Esophagus (tissue), 2 donors: ENCODE measurements around the gene BCDIN3D. TPM values are rescaled to one million over a fixed set of nuclear protein-coding genes. Genes with fewer than 3 reads are reported as not detected.

Experiments used
- H3K27ac ChIP-seq, 2 donors: one replicate each; pipeline ENCODE4 v1.5.1; 2013; ENCODE audit warnings: low read depth in 2 of 2, mild to moderate bottlenecking in 2 of 2, inconsistent platforms in 1 of 2, low read length in 1 of 2, moderate library complexity in 1 of 2
- H3K27me3 ChIP-seq, 2 donors: one replicate each; pipeline ENCODE4 v1.6.1; 2013; ENCODE audit warnings: low read length in 2 of 2, control low read depth in 1 of 2, mild to moderate bottlenecking in 1 of 2; ENCODE audit not compliant: insufficient read depth in 2 of 2, control insufficient read depth in 1 of 2
- H3K36me3 ChIP-seq, 2 donors: one replicate each; pipeline ENCODE4 v1.6.1; 2013; ENCODE audit warnings: low read length in 1 of 2; ENCODE audit not compliant: control insufficient read depth in 2 of 2, insufficient read depth in 2 of 2
- H3K4me1 ChIP-seq, 2 donors: one replicate each; pipeline ENCODE4 v1.6.1; 2013; ENCODE audit warnings: low read length in 1 of 2; ENCODE audit not compliant: control insufficient read depth in 2 of 2, insufficient read depth in 2 of 2
- H3K4me3 ChIP-seq, 2 donors: one replicate each; pipeline ENCODE4 v1.5.1; 2013; ENCODE audit warnings: low read length in 2 of 2, mild to moderate bottlenecking in 2 of 2, low read depth in 1 of 2, moderate library complexity in 1 of 2
- H3K9me3 ChIP-seq, 2 donors: one replicate each; pipeline ENCODE4 v1.6.1; 2013; ENCODE audit warnings: mild to moderate bottlenecking in 2 of 2, low read depth in 1 of 2, low read length in 1 of 2, moderate library complexity in 1 of 2; ENCODE audit not compliant: control insufficient read depth in 2 of 2, insufficient read depth in 1 of 2
- WGBS, 2 donors: extraction: QIAGEN DNeasy Blood & Tissue Kit; methylation state at CpG; one replicate each; pipeline ENCODE4 v1.1.7; 2013; 5-methylcytosine and 5-hydroxymethylcytosine counted together
- polyA plus RNA-seq, 2 donors: library from polyadenylated mRNA; stranded (reverse); fragments of 200-250 nt; gene quantifications; one replicate each; pipeline ENCODE4 v1.2.3, GENCODE V29; 2013
- donor health status: healthy with polysubstance abuse.
- donor health status: Bipolar disorder and iron deficiency.

Gene BCDIN3D, protein sequence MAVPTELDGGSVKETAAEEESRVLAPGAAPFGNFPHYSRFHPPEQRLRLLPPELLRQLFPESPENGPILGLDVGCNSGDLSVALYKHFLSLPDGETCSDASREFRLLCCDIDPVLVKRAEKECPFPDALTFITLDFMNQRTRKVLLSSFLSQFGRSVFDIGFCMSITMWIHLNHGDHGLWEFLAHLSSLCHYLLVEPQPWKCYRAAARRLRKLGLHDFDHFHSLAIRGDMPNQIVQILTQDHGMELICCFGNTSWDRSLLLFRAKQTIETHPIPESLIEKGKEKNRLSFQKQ
- polyA plus RNA-seq = 1 to 10 TPM; 2.3 to 2.6 TPM

DNA sequence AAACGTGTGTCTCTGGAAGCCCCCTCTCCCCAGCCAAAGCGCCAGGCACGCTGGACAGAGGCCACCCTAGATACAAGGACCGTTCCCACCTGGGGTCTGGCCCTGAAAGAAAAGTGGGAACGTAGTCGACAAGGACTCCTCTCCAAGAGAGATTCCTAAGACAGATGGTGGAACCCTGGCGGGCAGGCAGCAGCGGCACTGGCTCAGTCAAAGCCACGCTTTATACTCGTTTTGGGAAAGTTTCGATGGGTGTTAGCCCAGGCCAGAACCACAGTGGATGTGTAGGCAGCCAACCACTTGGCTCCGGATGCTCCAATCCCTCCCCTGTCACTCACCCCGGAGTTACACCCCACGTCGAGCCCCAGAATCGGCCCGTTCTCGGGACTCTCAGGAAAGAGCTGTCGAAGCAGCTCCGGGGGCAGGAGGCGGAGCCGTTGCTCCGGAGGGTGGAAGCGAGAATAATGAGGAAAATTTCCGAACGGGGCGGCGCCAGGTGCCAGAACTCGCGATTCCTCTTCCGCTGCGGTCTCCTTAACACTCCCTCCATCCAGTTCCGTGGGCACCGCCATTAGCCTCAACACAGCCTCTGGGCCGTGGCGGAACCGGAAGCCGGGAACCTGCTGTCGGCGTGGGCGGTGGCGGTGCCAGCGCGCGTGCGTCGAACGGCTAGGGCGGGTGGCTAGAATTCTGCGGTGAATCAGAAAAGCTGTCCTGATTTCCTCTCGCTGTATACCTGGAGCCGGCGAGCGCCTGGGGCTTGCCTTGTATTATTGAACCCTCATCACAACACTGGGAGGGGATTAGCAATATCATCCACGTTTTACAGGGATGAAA lies at the start of gene BCDIN3D:
Gene BCDIN3D (minus strand): TSS at position 588 of the 834 bp plus-strand sequence. CDS start 19 bp downstream, at position 569.
- Histone ChIP-seq H3K36me3 (no peaks in the 10 kb centered on the region), H3K9me3 (no peaks in the 10 kb centered on the region), H3K27me3 (no peaks in the 10 kb centered on the region), H3K4me3 (peak within 1 kb of the TSS; percentile 61 to 82), H3K27ac (peak within 1 kb of the TSS; percentile 95 to 99), H3K4me1 (peaks cover 0 to 2% of the 10 kb centered on the region in 2 donors)
- WGBS, 2 donors = 0% methylated on average over 55 of the region's 55 CpGs

DNA sequence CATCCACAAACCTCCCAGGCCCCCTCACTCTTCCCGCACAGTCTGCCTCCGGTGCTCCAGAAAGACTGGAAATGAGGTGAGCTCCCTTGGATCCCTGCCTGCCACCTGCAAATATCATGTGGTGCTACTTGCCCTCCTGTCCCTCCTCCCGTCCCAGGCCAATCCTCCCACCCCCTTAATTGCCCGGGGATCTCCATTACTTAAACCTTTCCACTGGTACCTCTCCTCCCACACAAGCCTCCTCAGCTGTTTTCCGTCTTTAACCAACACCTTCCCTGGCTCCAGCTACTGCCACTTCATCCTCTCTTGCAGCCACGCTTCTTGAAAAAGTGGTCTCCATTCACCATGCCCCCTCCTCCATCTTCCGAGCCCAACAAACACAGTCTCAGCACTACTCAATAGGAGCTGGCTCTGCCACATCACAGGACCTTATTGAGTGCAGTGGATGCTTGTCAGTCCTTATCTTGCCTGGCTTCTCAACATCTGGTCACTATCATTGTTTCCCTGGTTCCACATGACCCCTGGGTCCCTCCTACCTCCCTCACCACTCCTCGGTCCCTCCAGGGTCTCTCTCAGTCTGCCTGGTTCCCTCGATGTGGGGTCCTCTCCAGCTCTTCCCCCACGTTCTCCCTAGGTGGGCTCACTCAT lies 49.3 kb upstream of the BCDIN3D start:
- H3K4me3 ChIP-seq = no peak overlapping the region
- H3K9me3 ChIP-seq = no peaks in the 10 kb centered on the region
- no peak overlapping the region for H3K27ac ChIP-seq
- H3K27me3 ChIP-seq = no peaks in the 10 kb centered on the region
- peaks cover 7 to 38% of the 10 kb centered on the region in 2 donors for H3K4me1 ChIP-seq
- WGBS, 2 donors = 67 to 70% methylated on average over 10 of the region's 10 CpGs
- H3K36me3 ChIP-seq = no peaks in the 10 kb centered on the region

DNA sequence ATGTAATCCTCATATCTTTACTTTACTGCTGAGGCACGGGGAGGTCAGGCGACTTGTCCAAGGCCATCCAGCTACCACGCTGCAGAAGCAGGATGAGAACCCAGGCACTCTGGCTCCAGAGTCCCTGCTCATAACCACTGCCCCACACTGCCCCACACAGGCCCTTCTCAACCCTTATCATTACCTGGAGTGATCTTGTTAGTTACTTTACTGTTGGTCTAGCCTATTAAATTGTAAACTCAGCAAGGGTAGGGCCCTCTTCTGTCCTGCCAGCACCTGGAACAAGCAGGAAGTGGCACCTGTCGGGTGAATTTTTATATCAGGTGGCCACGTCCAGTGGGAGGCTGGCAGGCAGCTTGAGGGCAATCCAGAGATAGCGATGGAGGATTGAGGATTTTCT lies 48.6 kb upstream of the BCDIN3D start:
- H3K4me1 ChIP-seq = peaks cover 7 to 31% of the 10 kb centered on the region in 2 donors
- no peak overlapping the region for H3K27ac ChIP-seq
- 79 to 81% methylated on average over 6 of the region's 6 CpGs for WGBS, 2 donors
- H3K4me3 ChIP-seq = no peak overlapping the region
- H3K27me3 ChIP-seq = no peaks in the 10 kb centered on the region
- no peaks in the 10 kb centered on the region for H3K36me3 ChIP-seq
- H3K9me3 ChIP-seq = no peaks in the 10 kb centered on the region

DNA sequence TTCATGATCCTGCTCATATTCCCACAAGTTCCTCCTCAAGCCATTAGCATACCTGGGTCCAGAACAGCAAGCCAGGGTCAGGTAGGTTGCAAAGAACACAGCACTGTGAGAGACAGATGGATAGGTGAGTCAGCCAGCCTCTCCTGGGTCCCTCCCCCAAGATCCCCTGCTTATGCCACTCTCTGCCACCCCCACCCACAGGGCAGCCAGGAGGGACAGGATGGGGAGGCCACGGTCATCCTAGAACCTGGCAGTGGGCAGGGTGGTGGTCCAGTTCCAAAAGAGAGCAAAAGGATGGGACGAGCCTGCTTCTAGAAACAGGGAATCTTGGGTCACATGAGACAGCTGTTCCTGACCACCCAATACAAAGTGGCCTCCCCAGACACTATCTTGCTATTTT lies 48.1 kb upstream of the BCDIN3D start:
- Histone ChIP-seq H3K36me3 (no peaks in the 10 kb centered on the region), H3K4me3 (no peak overlapping the region), H3K27ac (no peak overlapping the region), H3K4me1 (peaks cover 7 to 30% of the 10 kb centered on the region in 2 donors), H3K9me3 (no peaks in the 10 kb centered on the region), H3K27me3 (no peaks in the 10 kb centered on the region)
- 69 to 87% methylated on average over 2 of the region's 2 CpGs for WGBS, 2 donors

DNA sequence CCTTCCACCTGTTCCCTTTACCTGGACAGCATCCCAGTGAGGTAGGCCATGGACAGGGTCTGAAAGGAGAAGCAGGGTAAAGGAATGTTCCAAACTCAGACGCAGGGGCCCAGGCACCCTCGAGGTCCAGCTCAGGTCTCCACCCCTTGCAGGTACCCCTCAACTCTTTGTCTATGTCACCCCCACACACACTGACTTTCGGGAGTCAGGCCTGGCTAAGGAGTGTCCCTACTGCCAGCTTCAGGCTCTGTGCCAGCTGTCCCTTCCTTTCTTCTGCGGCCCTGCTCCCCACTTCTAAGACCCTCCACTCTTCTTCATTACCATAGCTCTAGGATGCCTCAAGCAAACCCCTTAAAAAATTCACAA lies 47.2 kb upstream of the BCDIN3D start:
- 69 to 71% methylated on average over 4 of the region's 4 CpGs for WGBS, 2 donors
- Histone ChIP-seq H3K36me3 (no peaks in the 10 kb centered on the region), H3K4me3 (no peak overlapping the region), H3K9me3 (no peaks in the 10 kb centered on the region), H3K4me1 (peaks cover 7 to 21% of the 10 kb centered on the region in 2 donors), H3K27ac (no peak overlapping the region), H3K27me3 (no peaks in the 10 kb centered on the region)

DNA sequence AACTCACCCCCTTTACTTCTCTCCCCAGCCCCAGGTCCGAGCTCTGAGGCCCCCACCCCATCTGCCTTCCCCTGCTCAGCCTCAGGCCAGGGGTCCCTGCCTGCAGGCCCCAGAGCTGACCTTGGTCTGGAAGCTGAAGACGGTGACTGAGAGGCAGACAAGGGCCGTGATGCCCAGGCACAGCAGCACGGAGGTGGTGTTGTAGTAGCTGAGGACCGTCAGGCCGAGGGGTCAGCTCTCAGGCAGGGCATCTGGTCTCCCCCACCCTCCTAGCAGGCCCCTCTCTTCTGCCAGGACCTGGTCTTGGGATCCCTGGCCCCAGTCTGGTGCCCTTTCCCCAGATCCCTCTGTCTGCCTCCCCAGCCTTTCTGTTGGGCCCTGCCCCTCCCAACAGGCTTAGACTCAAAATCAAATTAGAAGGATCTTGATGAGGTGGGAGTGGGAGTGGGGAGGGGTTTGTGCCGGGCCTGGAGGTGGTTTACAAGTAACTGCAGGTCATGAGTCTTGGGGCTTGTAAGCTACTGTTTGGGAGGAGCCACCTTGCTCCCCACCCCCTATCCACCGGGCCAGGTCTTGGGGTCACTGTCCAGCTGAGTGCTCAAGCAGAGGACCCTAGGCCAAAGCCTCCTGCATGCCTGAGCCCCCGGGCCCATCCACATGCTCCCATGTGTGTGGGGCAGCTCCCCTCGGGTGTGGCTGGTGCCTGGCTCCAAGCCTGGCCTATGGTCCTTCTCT lies 46.6 kb upstream of the BCDIN3D start:
- H3K36me3 ChIP-seq = no peaks in the 10 kb centered on the region
- no peaks in the 10 kb centered on the region for H3K9me3 ChIP-seq
- 76 to 78% methylated on average over 10 of the region's 10 CpGs for WGBS, 2 donors
- no peak overlapping the region for H3K4me3 ChIP-seq
- H3K27me3 ChIP-seq = no peaks in the 10 kb centered on the region
- peaks cover 7 to 17% of the 10 kb centered on the region in 2 donors for H3K4me1 ChIP-seq
- no peak overlapping the region for H3K27ac ChIP-seq

DNA sequence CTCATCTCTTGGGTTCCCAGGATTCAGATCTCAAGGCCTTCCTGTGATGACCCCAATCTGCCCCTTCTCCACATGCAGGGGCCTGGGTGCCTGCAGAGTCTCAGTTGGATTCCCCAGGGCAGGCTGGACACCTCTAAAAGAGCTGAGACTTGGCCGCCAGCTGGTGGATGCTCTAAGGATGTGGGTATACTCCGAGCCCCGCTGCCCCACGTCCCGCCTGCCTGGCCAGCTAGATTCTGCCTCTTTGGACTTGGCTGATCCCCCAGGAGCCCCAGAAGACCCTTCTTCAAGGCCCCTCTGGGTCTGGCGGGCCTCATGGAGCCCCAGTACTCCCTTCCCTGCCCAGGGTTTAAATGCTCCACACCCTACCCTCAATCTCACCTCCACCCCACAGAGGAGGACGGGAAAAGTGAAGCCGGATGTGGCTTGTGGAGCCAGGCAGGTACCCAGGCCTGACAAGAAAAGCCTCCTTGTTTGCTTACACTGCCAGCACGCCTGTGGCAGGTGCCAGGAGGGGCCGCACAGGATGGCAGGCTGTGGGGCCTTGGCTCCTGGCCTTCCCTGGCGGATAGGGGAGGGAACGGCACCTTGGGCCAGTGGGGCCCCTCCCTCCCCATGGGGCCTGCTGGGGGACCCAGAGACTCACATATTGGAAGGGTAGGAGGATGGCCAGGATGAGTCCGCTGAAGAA lies 45.7 kb upstream of the BCDIN3D start:
- no peaks in the 10 kb centered on the region for H3K9me3 ChIP-seq
- H3K36me3 ChIP-seq = no peaks in the 10 kb centered on the region
- peak overlapping the region in 1 of 2 donors; percentile 7 for H3K27ac ChIP-seq
- H3K4me3 ChIP-seq = no peak overlapping the region
- WGBS, 2 donors = 60 to 73% methylated on average over 13 of the region's 13 CpGs
- H3K4me1 ChIP-seq = peaks cover 7 to 13% of the 10 kb centered on the region in 2 donors
- H3K27me3 ChIP-seq = no peaks in the 10 kb centered on the region

DNA sequence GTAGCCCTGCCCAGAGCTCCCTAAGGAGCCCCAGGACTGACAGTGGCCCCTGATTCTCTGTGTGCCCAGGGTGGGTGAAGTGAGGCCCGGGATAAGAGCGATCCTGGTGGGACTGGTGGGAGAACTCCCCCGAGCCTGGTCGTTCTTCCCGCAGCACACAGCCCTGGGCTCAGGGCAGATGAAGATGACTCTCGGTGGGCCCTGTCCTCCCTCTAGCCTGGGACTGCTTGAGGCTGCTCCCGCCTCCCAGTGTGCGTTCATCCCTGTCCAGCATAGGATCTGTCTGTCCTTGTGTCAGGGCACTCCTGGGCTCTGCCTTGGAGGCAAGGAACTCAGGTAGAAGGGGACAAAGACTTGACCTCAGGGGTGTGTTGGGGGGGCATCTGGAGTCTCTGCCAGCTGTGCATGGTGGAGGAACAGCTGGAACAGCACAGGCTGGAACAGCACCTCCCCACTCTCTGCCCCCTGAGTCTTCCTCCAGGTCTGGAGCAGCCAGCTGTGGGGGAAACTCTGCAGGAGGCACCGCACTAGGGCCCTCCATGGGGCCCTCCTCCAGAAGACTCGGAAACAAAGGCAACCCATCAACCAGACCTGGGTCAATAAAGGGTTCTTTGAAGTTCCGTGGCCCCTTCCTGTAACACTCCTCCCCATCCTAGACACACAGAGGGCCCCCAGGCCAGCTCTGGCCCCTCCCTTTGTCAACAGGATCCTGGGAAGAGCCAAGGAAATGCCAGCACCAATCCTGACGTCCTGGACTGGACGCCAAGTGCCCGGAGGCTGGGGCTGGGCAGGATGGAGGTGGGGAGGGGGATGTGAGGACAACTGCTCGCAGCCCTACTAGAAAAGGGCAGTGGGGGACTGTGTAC lies 44.9 kb upstream of the BCDIN3D start:
- 62 to 65% methylated on average over 12 to 15 of the region's 15 CpGs for WGBS, 2 donors
- no peak overlapping the region for H3K27ac ChIP-seq

More for the DNA sequence above, 44.9 kb upstream of the BCDIN3D start:
- H3K9me3 ChIP-seq = no peaks in the 10 kb centered on the region
- no peak overlapping the region for H3K4me3 ChIP-seq
- no peaks in the 10 kb centered on the region for H3K36me3 ChIP-seq
- H3K27me3 ChIP-seq = no peaks in the 10 kb centered on the region
- peaks cover 7 to 13% of the 10 kb centered on the region in 2 donors for H3K4me1 ChIP-seq
